ENCODE results near the gene ENO4. TPM values are rescaled to one million over a fixed set of nuclear protein-coding genes. Genes with fewer than 3 reads are reported as not detected.

The ENO4 gene
- total and polyA plus RNA-seq, 9 donors = 0.30 to 2.8 (median 0.72) TPM

DNA sequence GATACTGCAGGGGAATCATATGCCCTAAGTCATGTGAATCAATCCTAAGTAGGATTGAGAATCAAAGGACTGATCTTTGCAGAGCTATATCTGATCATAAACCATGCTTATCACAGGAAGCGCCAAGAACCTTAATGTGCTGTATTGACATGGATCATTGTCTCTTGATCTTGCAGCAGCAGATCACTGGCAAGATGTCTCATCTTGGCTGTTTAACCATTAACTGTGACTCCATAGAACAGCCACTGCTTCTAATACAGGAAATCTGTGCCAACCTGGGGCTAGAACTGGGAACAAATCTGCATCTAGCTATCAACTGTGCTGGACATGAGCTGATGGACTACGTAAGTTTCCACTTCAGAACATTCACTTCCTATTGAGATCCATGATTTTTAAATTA is 21.6 kb downstream of the ENO4 start:
- H3K9me3 ChIP-seq = no peaks in the 10 kb centered on the region
- no peak overlapping the region for H3K27ac ChIP-seq
- H3K4me1 ChIP-seq (ENCODE audit: insufficient read depth) = no peaks in the 10 kb centered on the region
- TF ChIP-seq POLR2A (IDR thresholded peaks at IDR 0.05) (no peak), EP300 (IDR thresholded peaks at IDR 0.05) (no peak)
- TF ChIP-seq, protein P1, sequence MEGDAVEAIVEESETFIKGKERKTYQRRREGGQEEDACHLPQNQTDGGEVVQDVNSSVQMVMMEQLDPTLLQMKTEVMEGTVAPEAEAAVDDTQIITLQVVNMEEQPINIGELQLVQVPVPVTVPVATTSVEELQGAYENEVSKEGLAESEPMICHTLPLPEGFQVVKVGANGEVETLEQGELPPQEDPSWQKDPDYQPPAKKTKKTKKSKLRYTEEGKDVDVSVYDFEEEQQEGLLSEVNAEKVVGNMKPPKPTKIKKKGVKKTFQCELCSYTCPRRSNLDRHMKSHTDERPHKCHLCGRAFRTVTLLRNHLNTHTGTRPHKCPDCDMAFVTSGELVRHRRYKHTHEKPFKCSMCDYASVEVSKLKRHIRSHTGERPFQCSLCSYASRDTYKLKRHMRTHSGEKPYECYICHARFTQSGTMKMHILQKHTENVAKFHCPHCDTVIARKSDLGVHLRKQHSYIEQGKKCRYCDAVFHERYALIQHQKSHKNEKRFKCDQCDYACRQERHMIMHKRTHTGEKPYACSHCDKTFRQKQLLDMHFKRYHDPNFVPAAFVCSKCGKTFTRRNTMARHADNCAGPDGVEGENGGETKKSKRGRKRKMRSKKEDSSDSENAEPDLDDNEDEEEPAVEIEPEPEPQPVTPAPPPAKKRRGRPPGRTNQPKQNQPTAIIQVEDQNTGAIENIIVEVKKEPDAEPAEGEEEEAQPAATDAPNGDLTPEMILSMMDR (IDR thresholded peaks at IDR 0.05) = no peak
- H3K27me3 ChIP-seq = no peaks in the 10 kb centered on the region
- H3K36me3 ChIP-seq = no peaks in the 10 kb centered on the region
- no peak for DNase-seq
- intact Hi-C loops (cut with DNase I) = no loop called here
- WGBS, 3 donors = 95 to 98% (median 98%) methylated on average over 2 of the region's 2 CpGs
- H3K4me3 ChIP-seq = no peak overlapping the region

DNA sequence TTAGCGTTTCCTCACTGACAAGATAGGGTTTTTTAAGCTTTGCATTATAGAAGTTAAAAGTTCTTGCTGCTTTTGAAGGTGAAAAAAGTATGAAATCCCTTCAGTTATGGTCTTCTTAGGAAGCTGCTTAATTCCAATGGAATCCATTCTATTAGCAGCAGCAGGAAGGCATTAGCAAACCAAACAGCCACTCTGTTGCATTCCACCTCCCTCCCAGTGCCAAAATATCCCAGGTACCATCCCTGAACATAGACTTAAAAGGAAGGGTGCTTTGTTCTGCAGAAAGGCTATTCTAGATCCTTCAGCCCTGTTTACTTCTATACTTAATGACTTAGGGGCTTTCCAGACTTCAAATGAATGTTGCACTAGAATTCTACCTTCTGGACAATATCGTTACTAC is 23.8 kb downstream of the ENO4 start:
- DNase-seq = no peak
- no peaks in the 10 kb centered on the region for H3K27me3 ChIP-seq
- 39 to 55% (median 46%) methylated on average over 2 of the region's 2 CpGs for WGBS, 3 donors
- no peak overlapping the region for H3K4me3 ChIP-seq
- H3K4me1 ChIP-seq (ENCODE audit: insufficient read depth) = no peaks in the 10 kb centered on the region
- H3K36me3 ChIP-seq = no peaks in the 10 kb centered on the region
- intact Hi-C loops (cut with DNase I) = no loop called here
- no peak for TF ChIP-seq POLR2A (IDR thresholded peaks at IDR 0.05)
- TF ChIP-seq, protein P1 (IDR thresholded peaks at IDR 0.05) = no peak
- TF ChIP-seq EP300 (IDR thresholded peaks at IDR 0.05) = no peak
- H3K27ac ChIP-seq = no peak overlapping the region
- H3K9me3 ChIP-seq = no peaks in the 10 kb centered on the region

DNA sequence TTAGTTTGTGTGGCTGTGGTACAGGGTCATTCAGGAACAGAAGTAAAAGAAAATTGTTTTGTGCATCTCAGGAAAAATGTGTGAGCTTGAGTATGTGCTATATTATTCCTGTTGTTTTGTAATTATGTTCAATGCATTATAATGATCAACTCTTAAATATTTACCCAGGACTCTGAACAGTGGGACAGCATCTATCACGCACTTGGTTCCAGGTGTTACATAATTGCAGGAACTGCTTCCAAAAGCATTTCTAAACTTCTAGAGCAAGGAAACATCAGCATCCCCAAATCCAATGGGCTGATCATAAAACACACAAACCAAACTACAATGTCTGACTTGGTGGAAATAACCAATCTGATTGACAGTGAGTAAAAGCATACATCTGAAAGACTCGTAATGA is 26.6 kb downstream of the ENO4 start:
- no peaks in the 10 kb centered on the region for H3K27me3 ChIP-seq
- H3K9me3 ChIP-seq = no peaks in the 10 kb centered on the region
- H3K4me1 ChIP-seq (ENCODE audit: insufficient read depth) = no peaks in the 10 kb centered on the region
- WGBS, 3 donors = 89 to 95% (median 92%) methylated on average over 2 of the region's 2 CpGs
- TF ChIP-seq POLR2A (IDR thresholded peaks at IDR 0.05) = no peak
- no peak for TF ChIP-seq EP300 (IDR thresholded peaks at IDR 0.05)
- no peak for DNase-seq
- H3K36me3 ChIP-seq = no peaks in the 10 kb centered on the region
- intact Hi-C loops (cut with DNase I) = no loop called here
- no peak overlapping the region for H3K4me3 ChIP-seq
- no peak overlapping the region for H3K27ac ChIP-seq

DNA sequence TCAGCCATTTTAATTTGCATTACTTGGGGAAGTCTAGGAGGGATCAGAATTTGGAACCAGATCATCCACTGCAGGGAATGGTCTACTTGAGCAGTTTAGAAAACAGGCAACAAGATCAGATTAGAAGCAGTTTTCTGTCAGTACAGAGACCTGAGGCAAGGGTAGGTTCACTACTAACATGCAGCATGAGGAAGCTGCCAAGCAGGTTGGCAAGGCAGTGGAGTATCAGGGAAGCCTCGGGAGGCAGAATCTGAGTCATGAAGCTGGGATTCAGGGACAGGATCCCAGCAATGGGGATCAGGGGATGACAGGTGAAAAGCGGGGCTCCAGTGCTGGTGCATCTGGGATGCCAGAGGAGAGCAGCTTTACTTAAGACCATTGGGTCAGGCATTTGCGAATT is 28.1 kb downstream of the ENO4 start:
- no peaks in the 10 kb centered on the region for H3K27me3 ChIP-seq
- intact Hi-C loops (cut with DNase I) = no loop called here
- no peak overlapping the region for H3K4me3 ChIP-seq
- no peaks in the 10 kb centered on the region for H3K36me3 ChIP-seq
- H3K27ac ChIP-seq = no peak overlapping the region
- no peaks in the 10 kb centered on the region for H3K9me3 ChIP-seq
- H3K4me1 ChIP-seq (ENCODE audit: insufficient read depth) = no peaks in the 10 kb centered on the region
- no peak for TF ChIP-seq POLR2A (IDR thresholded peaks at IDR 0.05)
- TF ChIP-seq EP300 (IDR thresholded peaks at IDR 0.05) = no peak
- TF ChIP-seq, protein P1 (IDR thresholded peaks at IDR 0.05) = no peak
- no peak for DNase-seq
- 85 to 92% (median 91%) methylated on average over 3 of the region's 3 CpGs for WGBS, 3 donors

DNA sequence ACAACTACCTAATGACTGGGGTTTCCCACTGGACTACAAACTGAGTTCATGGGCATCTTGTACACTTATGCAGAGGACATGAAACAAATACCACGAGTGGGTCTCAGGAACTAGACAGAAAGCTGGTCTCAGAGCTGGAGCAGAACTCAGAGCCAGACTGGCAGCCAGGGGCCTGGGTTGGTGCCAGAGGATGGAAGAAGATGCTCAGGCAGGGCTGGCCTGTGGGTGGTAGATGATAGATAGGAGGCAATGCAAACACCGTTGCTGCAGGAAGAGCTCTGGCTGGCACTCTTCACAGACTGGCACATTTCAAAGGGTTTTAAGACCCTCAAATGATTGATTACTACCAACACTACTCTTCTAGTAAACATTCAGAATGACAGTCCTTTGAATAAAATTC is 28.8 kb downstream of the ENO4 start:
- no peak for TF ChIP-seq EP300 (IDR thresholded peaks at IDR 0.05)
- TF ChIP-seq POLR2A (IDR thresholded peaks at IDR 0.05) = no peak
- TF ChIP-seq, protein P1 (IDR thresholded peaks at IDR 0.05) = no peak
- no peak for DNase-seq
- no peaks in the 10 kb centered on the region for H3K36me3 ChIP-seq
- H3K27ac ChIP-seq = no peak overlapping the region
- H3K9me3 ChIP-seq = no peaks in the 10 kb centered on the region
- intact Hi-C loops (cut with DNase I) = no loop called here
- WGBS, 3 donors = 69 to 75% (median 73%) methylated on average over 2 of the region's 2 CpGs
- no peaks in the 10 kb centered on the region for H3K27me3 ChIP-seq
- H3K4me1 ChIP-seq (ENCODE audit: insufficient read depth) = no peaks in the 10 kb centered on the region
- no peak overlapping the region for H3K4me3 ChIP-seq

Measured in ovary (tissue), 9 donors.